Uterus (tissue), 2 donors: ENCODE measurements around the gene FHIT.

Experiments used
- POLR2A ChIP-seq, 2 donors: fragments of 450-650 bp; IDR thresholded peaks; one replicate each; pipeline ENCODE4 v1.6.1; 2016; ENCODE audit warnings: antibody characterized with exemption in 2 of 2, mild to moderate bottlenecking in 1 of 2, moderate library complexity in 1 of 2
- TF ChIP-seq, protein P1 (sequence below), 4 experiments: fragments of 200-600 bp in 2 of 4; fragments of 450-650 bp in 2 of 4; sonication (generic) in 2 of 4; IDR thresholded peaks; one replicate each; pipeline ENCODE4 v1.5.1; 2016 to 2019; ENCODE audit warnings: antibody characterized with exemption in 4 of 4, mild to moderate bottlenecking in 2 of 4, moderate library complexity in 1 of 4

DNA sequence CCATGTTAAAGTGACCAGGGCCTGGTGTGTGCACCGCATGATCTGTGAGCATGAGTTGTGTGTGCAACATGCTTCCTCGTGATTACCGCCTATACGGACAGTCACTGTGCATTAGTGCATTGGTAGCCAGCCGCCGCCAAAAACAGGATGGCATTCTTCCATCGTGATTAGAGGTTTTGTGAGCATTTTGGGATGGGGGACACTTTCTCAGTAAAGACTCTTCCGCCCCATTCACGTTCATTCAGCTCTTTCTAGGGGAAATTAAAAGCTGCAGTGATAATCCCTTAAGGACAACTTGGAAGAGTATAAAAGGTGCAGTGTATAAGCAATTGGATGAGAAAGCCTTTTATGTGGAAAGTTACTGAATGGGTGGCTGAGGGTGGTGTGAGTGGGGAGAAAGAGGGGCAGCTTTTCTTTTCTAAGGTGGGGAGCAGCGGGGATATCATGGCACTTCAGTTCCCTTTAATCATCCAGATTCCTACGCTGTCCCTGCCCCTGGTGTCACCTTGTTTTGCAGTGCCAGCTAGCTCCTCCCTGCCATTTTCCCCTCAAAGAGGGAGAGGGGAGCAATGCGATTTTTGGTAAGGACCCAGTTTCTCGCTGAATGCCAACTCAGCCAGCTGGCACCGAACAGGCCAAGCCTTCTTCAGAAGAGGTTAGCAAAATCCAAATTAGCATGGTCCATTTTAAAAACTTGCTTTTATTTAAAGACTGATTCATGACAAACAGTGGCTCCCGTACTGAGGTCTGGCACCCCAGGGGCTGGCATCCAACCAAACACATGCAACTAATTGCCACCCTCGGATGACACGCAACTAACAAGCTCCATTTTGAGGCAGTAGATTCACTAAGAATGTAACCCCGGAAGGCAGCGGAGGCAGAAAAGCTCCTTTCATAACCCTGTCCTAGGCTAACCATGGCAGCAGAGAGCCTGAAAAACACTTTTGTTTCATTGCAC is 447.8 kb downstream of the FHIT start:
- TF ChIP-seq, protein P1, sequence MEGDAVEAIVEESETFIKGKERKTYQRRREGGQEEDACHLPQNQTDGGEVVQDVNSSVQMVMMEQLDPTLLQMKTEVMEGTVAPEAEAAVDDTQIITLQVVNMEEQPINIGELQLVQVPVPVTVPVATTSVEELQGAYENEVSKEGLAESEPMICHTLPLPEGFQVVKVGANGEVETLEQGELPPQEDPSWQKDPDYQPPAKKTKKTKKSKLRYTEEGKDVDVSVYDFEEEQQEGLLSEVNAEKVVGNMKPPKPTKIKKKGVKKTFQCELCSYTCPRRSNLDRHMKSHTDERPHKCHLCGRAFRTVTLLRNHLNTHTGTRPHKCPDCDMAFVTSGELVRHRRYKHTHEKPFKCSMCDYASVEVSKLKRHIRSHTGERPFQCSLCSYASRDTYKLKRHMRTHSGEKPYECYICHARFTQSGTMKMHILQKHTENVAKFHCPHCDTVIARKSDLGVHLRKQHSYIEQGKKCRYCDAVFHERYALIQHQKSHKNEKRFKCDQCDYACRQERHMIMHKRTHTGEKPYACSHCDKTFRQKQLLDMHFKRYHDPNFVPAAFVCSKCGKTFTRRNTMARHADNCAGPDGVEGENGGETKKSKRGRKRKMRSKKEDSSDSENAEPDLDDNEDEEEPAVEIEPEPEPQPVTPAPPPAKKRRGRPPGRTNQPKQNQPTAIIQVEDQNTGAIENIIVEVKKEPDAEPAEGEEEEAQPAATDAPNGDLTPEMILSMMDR (IDR thresholded peaks at IDR 0.05) = no peak
- TF ChIP-seq POLR2A (IDR thresholded peaks at IDR 0.05) = no peak
